NCI-H1417 treated with DMSO at 0.1 percent for 48 hours (cell line): ENCODE measurements around the gene JUND.

Experiments
- DNase-seq: peaks from one replicate; lab custom pipeline; 2025; lab: John Stamatoyannopoulos, UW

JUND gene

GRCh38 chr19:18233224-18233825 lies 48.1 kb downstream of the JUND start:
- no peak for DNase-seq

- no peak for DNase-seq
These were observed 48.7 kb downstream of the JUND start for GRCh38 chr19:18232540-18233223.

- DNase-seq, result no peak
These were observed 49.6 kb downstream of the JUND start for GRCh38 chr19:18231775-18232174.

- DNase-seq, result no peak
These were observed 50.3 kb downstream of the JUND start for GRCh38 chr19:18230941-18231734.

GRCh38 chr19:18229915-18230314 lies 51.5 kb downstream of the JUND start:
- no peak for DNase-seq
